ENCODE data around the gene SNRNP70.

- TF ChIP-seq CTCF (IDR thresholded peaks at IDR 0.05 in 4 of 5, conservative IDR thresholded peaks at IDR 0.05 in 1 of 5) = no peak
- no peak for TF ChIP-seq POLR2A (IDR thresholded peaks at IDR 0.05)
These were observed 68.0 kb downstream of the SNRNP70 start for GRCh38 chr19:49153167-49153809.

Measured in gastrocnemius medialis (tissue), 4 donors.